ENCODE data around the gene PLA2G4D. TPM values are rescaled to one million over a fixed set of nuclear protein-coding genes. Genes with fewer than 3 reads are reported as not detected.

PLA2G4D gene
- total RNA-seq, 1 donor from 2014 or later, result not detected

GRCh38 chr15:42123546-42123945, 29.2 kb upstream of the PLA2G4D start:
- no peak overlapping the region for H3K4me3 Mint-ChIP-seq (ENCODE audit: unreplicated experiment)
- peaks cover 50% of the 10 kb centered on the region for H3K27me3 Mint-ChIP-seq (ENCODE audit: low read depth)
- DNase-seq (ENCODE audit: low spot score), result no peak
- no peak overlapping the region for H3K27ac Mint-ChIP-seq (ENCODE audit: unreplicated experiment)
- no peaks in the 10 kb centered on the region for H3K36me3 Mint-ChIP-seq (ENCODE audit: low read depth)
- no peaks in the 10 kb centered on the region for H3K9me3 Mint-ChIP-seq (ENCODE audit: low read depth)
- H3K4me1 Mint-ChIP-seq (ENCODE audit: low read depth), result no peaks in the 10 kb centered on the region
- TF ChIP-seq, protein P1, sequence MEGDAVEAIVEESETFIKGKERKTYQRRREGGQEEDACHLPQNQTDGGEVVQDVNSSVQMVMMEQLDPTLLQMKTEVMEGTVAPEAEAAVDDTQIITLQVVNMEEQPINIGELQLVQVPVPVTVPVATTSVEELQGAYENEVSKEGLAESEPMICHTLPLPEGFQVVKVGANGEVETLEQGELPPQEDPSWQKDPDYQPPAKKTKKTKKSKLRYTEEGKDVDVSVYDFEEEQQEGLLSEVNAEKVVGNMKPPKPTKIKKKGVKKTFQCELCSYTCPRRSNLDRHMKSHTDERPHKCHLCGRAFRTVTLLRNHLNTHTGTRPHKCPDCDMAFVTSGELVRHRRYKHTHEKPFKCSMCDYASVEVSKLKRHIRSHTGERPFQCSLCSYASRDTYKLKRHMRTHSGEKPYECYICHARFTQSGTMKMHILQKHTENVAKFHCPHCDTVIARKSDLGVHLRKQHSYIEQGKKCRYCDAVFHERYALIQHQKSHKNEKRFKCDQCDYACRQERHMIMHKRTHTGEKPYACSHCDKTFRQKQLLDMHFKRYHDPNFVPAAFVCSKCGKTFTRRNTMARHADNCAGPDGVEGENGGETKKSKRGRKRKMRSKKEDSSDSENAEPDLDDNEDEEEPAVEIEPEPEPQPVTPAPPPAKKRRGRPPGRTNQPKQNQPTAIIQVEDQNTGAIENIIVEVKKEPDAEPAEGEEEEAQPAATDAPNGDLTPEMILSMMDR (IDR thresholded peaks at IDR 0.05), result no peak

DNA sequence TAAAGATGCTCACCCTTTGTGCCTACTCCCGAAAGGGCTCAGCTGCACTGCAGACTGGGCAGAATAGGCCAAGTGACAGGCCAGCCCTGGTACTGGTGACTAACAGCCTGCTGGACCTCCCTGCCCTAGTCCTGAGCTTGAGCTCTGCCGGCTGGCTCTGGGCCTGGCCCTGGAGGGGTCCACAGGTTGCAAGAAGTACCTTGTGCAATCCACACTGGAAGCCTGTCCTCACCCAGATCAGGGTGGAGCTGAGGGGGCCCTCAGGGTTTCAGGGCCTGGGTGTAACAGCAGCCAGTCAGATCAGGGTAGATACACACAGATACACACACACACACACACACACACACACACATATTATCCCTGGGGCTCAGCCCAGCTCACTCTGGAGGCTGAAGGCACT, 27.3 kb upstream of the PLA2G4D start:
- Mint-ChIP-seq H3K4me3 (ENCODE audit: unreplicated experiment) (no peak overlapping the region), H3K27ac (ENCODE audit: unreplicated experiment) (no peak overlapping the region), H3K36me3 (ENCODE audit: low read depth) (no peaks in the 10 kb centered on the region), H3K4me1 (ENCODE audit: low read depth) (no peaks in the 10 kb centered on the region), H3K9me3 (ENCODE audit: low read depth) (no peaks in the 10 kb centered on the region), H3K27me3 (ENCODE audit: low read depth) (peaks cover 46% of the 10 kb centered on the region)
- no peak for DNase-seq (ENCODE audit: low spot score)
- TF ChIP-seq, protein P1 (IDR thresholded peaks at IDR 0.05), result no peak

GRCh38 chr15:42121021-42121420, 26.7 kb upstream of the PLA2G4D start:
- no peak for DNase-seq (ENCODE audit: low spot score)
- Mint-ChIP-seq H3K9me3 (ENCODE audit: low read depth) (peaks cover 4% of the 10 kb centered on the region), H3K36me3 (ENCODE audit: low read depth) (no peaks in the 10 kb centered on the region), H3K4me1 (ENCODE audit: low read depth) (no peaks in the 10 kb centered on the region), H3K4me3 (ENCODE audit: unreplicated experiment) (no peak overlapping the region), H3K27ac (ENCODE audit: unreplicated experiment) (no peak overlapping the region), H3K27me3 (ENCODE audit: low read depth) (peaks cover 46% of the 10 kb centered on the region)
- TF ChIP-seq, protein P1 (IDR thresholded peaks at IDR 0.05), result no peak

- H3K4me3 Mint-ChIP-seq (ENCODE audit: unreplicated experiment), result no peak overlapping the region
- peaks cover 4% of the 10 kb centered on the region for H3K9me3 Mint-ChIP-seq (ENCODE audit: low read depth)
- no peaks in the 10 kb centered on the region for H3K4me1 Mint-ChIP-seq (ENCODE audit: low read depth)
- TF ChIP-seq, protein P1 (IDR thresholded peaks at IDR 0.05), result no peak
- H3K27me3 Mint-ChIP-seq (ENCODE audit: low read depth), result peaks cover 44% of the 10 kb centered on the region
- no peak overlapping the region for H3K27ac Mint-ChIP-seq (ENCODE audit: unreplicated experiment)
- no peak for DNase-seq (ENCODE audit: low spot score)
- H3K36me3 Mint-ChIP-seq (ENCODE audit: low read depth), result no peaks in the 10 kb centered on the region
Observed at GRCh38 chr15:42120285-42120684, 25.9 kb upstream of the PLA2G4D start.

- H3K27me3 Mint-ChIP-seq (ENCODE audit: low read depth), result peaks cover 44% of the 10 kb centered on the region
- no peaks in the 10 kb centered on the region for H3K36me3 Mint-ChIP-seq (ENCODE audit: low read depth)
- peaks cover 4% of the 10 kb centered on the region for H3K9me3 Mint-ChIP-seq (ENCODE audit: low read depth)
- DNase-seq (ENCODE audit: low spot score), result no peak
- no peaks in the 10 kb centered on the region for H3K4me1 Mint-ChIP-seq (ENCODE audit: low read depth)
- TF ChIP-seq, protein P1 (IDR thresholded peaks at IDR 0.05), result no peak
- H3K4me3 Mint-ChIP-seq (ENCODE audit: unreplicated experiment), result no peak overlapping the region
- no peak overlapping the region for H3K27ac Mint-ChIP-seq (ENCODE audit: unreplicated experiment)
Observed at GRCh38 chr15:42119446-42119760, 25.0 kb upstream of the PLA2G4D start.

Data from chondrocyte (in vitro differentiated cells).